ENCODE results near the gene SGF29.

DNA sequence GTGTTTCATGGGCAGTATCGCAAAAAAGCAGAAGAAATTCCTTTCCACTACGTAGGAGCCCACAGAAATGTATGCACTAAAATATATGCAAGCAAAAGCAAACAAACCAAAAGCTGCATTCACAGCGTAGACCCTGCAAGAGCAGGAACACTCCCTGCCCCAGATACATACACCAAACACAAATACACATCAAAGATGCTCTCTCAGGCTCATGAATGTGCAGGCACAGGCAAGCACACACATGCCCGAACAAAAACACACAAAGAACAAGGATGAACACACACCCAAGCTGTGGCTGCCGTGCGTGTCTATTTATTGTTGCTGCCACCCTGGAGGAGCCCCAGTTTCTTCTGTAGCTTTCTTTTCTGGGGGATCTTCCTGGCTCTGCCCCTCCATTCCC, 16.6 kb upstream of the SGF29 start:
- TF ChIP-seq RAD51 (IDR thresholded peaks at IDR 0.05; ENCODE audit: borderline replicate concordance, low read depth) = no peak
- TF ChIP-seq CEBPG (CRISPR knock-in tag; IDR thresholded peaks at IDR 0.05) = no peak
- TF ChIP-seq CEBPG (tag; conservative IDR thresholded peaks at IDR 0.05 in 1 of 2, IDR thresholded peaks at IDR 0.05 in 1 of 2) = no peak
- no peak for TF ChIP-seq ZBTB17 (CRISPR knock-in tag; IDR thresholded peaks at IDR 0.05)
- TF ChIP-seq LARP7 (IDR thresholded peaks at IDR 0.05) = no peak
- no peak for TF ChIP-seq CTCF (IDR thresholded peaks at IDR 0.05 in 2 of 3, conservative IDR thresholded peaks at IDR 0.05 in 1 of 3; ENCODE audit: insufficient read depth in 2 of 3, low read depth in 1 of 3, low read length in 3 of 3)
- no peak for TF ChIP-seq YY1 (IDR thresholded peaks at IDR 0.05; ENCODE audit: borderline replicate concordance in 1 of 3, control insufficient read depth in 1 of 3, extremely low read depth in 1 of 3, insufficient read depth in 3 of 3, insufficient read length in 1 of 3, insufficient replicate concordance in 2 of 3, low read depth in 1 of 3, low read length in 2 of 3)
- TF ChIP-seq EZH2 (IDR thresholded peaks at IDR 0.05; ENCODE audit: borderline replicate concordance, low read depth, low read length) = no peak
- TF ChIP-seq ZNF324 (CRISPR knock-in tag; IDR thresholded peaks at IDR 0.05) = no peak
- TF ChIP-seq NFIC (IDR thresholded peaks at IDR 0.05) = no peak
- no peak for TF ChIP-seq NCOA6 (IDR thresholded peaks at IDR 0.05)
- no peak for TF ChIP-seq ZBTB33 (CRISPR knock-in tag; IDR thresholded peaks at IDR 0.05)
- no peak for TF ChIP-seq NFRKB (IDR thresholded peaks at IDR 0.05; ENCODE audit: low read depth)
- no peak for TF ChIP-seq SIN3A (IDR thresholded peaks at IDR 0.05; ENCODE audit: borderline replicate concordance in 2 of 2, control insufficient read depth in 1 of 2, low read depth in 2 of 2, low read length in 2 of 2)
- TF ChIP-seq POLR2A (conservative IDR thresholded peaks at IDR 0.05) = no peak
